H1 (cell line): ENCODE data around the gene EEF1A2.

Experiments
- CBX8 ChIP-seq: fragments of 300-800, 300-1000 bp; sonication (generic); IDR thresholded peaks from 2 replicates; pipeline ENCODE4 v1.7.1; 2016; ENCODE audit warnings: low read depth, low read length, borderline replicate concordance
- CHD2 ChIP-seq: IDR thresholded peaks from 2 replicates; pipeline ENCODE4 v1.6.1; 2012; ENCODE audit warnings: low read length, improper control_type of control experiment
- CTCF ChIP-seq, 3 experiments: IDR thresholded peaks; 1 replicate in 2 of 3; 2 replicates in 1 of 3; pipeline versions ENCODE4 v1.5.1 to v1.6.1; 2011; ENCODE audit warnings: low read length in 3 of 3, mild to moderate bottlenecking in 3 of 3, inconsistent platforms in 2 of 3, low read depth in 1 of 3, moderate library complexity in 1 of 3; ENCODE audit not compliant: insufficient read depth in 1 of 3; ENCODE audit errors: control extremely low read depth in 1 of 3
- NRF1 ChIP-seq: IDR thresholded peaks from 2 replicates; pipeline ENCODE4 v1.6.1; 2011; ENCODE audit warnings: mild to moderate bottlenecking, low read depth, low read length, improper control_type of control experiment
- POLR2AphosphoS5 ChIP-seq: IDR thresholded peaks from 2 replicates; pipeline ENCODE4 v1.6.1; 2011; ENCODE audit warnings: low read depth, low read length
- TAF7 ChIP-seq: optimal IDR thresholded peaks from 2 replicates; pipeline ENCODE3; 2011; ENCODE audit warnings: low read depth, mild to moderate bottlenecking, inconsistent platforms, low read length, moderate library complexity, borderline replicate concordance
- ZNF274 ChIP-seq: IDR thresholded peaks from 2 replicates; pipeline ENCODE4 v1.7.0; 2012; ENCODE audit warnings: low read length, borderline replicate concordance; ENCODE audit errors: extremely low read depth

- TF ChIP-seq CHD2 (no peak), CTCF (IDR thresholded peaks at IDR 0.05; ENCODE audit: control extremely low read depth in 1 of 3, insufficient read depth in 1 of 3, low read depth in 1 of 3, low read length in 3 of 3) (no peak), NRF1 (no peak), ZNF274 (no peak), TAF7 (no peak), CBX8 (no peak), POLR2AphosphoS5 (no peak)
These were observed 44.2 kb upstream of the EEF1A2 start for GRCh38 chr20:63543131-63543530.
